Chondrocyte (in vitro differentiated cells): ENCODE data around the gene PAX5. TPM values are rescaled to one million over a fixed set of nuclear protein-coding genes. Genes with fewer than 3 reads are reported as not detected.

Experiments used
- DNase-seq: peaks from one replicate; pipeline ENCODE4 v3.0.0; 2021; ENCODE audit warnings: mixed read lengths, low spot score
- H3K27ac Mint-ChIP-seq: one replicate; pipeline ENCODE4 v1.8.0; 2021; ENCODE audit warnings: mild to moderate bottlenecking, moderate library complexity, mixed read lengths; ENCODE audit not compliant: unreplicated experiment
- H3K27me3 Mint-ChIP-seq: 2 replicates; pipeline ENCODE4 v1.8.0; 2021; ENCODE audit warnings: low read depth, mixed read lengths
- H3K36me3 Mint-ChIP-seq: 2 replicates; pipeline ENCODE4 v1.8.0; 2021; ENCODE audit warnings: low read depth, mixed read lengths
- H3K4me1 Mint-ChIP-seq: 2 replicates; pipeline ENCODE4 v1.8.0; 2021; ENCODE audit warnings: low read depth, mild to moderate bottlenecking, mixed read lengths
- H3K4me3 Mint-ChIP-seq: one replicate; pipeline ENCODE4 v1.8.0; 2021; ENCODE audit warnings: mild to moderate bottlenecking, moderate library complexity, mixed read lengths; ENCODE audit not compliant: unreplicated experiment
- H3K9me3 Mint-ChIP-seq: 2 replicates; pipeline ENCODE4 v1.8.0; 2021; ENCODE audit warnings: low read depth, mixed read lengths
- total RNA-seq: library from RNA; stranded (reverse); gene quantifications from 3 replicates; pipeline ENCODE4 v1.2.1, GENCODE V29; 2021
- TF ChIP-seq, protein P1 (sequence below): fragments of 200-600 bp; sonication (generic); IDR thresholded peaks from 2 replicates; pipeline ENCODE4 v1.5.0; 2021; ENCODE audit warnings: antibody characterized with exemption, mild to moderate bottlenecking, moderate library complexity

The PAX5 gene
- total RNA-seq, 1 donor from 2014 or later, result not detected

DNA sequence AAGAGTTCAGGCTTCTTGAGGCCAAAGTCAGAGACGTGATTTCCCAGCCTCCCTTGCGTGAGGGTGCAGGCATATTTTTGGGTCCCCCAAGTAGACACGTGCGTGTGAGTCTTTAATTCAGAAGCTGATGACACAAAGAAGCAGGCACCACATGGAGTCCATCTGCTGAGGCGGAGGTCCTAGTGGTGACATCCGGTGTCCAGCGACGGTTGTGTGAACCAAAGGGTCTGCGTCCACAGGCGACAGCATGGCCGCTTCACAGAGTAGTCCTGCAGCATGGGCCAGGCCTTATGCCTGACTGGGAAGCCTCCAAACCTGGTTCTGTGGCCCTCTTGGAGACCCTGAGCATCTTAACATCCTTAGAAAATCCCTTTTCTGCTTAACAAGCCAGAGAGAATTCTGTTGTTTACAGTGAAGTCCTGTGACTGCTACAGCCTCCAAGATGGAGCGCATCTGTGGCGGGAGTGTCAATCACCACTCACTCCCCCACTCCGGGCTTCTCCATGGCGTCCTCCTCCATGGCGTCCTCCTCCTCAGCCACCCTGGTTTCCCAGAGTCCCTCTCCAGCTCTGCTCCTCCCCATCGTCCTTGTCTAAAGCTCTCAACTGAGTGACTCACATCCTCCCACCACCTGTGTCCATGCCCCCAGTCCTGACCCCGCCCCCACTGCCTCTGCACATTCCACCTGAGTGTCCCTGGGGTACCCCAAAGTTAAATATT, 133.8 kb downstream of the PAX5 start:
- Mint-ChIP-seq H3K9me3 (no peaks in the 10 kb centered on the region), H3K4me1 (no peaks in the 10 kb centered on the region), H3K4me3 (no peak overlapping the region), H3K27me3 (peaks cover 79% of the 10 kb centered on the region), H3K27ac (no peak overlapping the region), H3K36me3 (no peaks in the 10 kb centered on the region)
- TF ChIP-seq, protein P1, sequence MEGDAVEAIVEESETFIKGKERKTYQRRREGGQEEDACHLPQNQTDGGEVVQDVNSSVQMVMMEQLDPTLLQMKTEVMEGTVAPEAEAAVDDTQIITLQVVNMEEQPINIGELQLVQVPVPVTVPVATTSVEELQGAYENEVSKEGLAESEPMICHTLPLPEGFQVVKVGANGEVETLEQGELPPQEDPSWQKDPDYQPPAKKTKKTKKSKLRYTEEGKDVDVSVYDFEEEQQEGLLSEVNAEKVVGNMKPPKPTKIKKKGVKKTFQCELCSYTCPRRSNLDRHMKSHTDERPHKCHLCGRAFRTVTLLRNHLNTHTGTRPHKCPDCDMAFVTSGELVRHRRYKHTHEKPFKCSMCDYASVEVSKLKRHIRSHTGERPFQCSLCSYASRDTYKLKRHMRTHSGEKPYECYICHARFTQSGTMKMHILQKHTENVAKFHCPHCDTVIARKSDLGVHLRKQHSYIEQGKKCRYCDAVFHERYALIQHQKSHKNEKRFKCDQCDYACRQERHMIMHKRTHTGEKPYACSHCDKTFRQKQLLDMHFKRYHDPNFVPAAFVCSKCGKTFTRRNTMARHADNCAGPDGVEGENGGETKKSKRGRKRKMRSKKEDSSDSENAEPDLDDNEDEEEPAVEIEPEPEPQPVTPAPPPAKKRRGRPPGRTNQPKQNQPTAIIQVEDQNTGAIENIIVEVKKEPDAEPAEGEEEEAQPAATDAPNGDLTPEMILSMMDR, result no peak
- no peak for DNase-seq

DNA sequence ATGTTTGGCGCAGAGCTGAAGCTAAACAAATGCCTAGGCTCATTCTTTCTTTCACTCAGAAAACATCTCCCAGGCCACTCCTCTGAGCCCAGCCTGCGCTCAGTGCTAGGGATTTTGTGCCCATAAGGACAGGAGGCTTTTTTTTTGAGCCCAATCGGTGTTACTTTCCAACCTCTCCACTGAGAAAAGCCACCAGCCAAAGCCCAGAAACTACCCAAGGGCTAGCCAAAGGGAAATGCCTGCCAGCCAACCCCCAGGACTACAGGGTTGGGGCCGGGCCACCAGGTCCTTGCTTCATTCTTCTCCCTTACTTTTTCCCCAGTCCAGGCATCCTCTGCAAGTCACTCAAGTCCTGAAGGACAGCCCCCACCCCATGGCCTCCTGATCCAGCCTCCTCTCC, 134.7 kb downstream of the PAX5 start:
- Mint-ChIP-seq H3K9me3 (no peaks in the 10 kb centered on the region), H3K4me1 (no peaks in the 10 kb centered on the region), H3K27ac (no peak overlapping the region), H3K4me3 (no peak overlapping the region), H3K36me3 (no peaks in the 10 kb centered on the region), H3K27me3 (peaks cover 77% of the 10 kb centered on the region)
- DNase-seq, result no peak
- TF ChIP-seq, protein P1, result no peak

GRCh38 chr9:36898431-36899020, 135.5 kb downstream of the PAX5 start:
- DNase-seq, result no peak
- H3K27me3 Mint-ChIP-seq, result peaks cover 77% of the 10 kb centered on the region
- H3K36me3 Mint-ChIP-seq, result no peaks in the 10 kb centered on the region
- no peak overlapping the region for H3K27ac Mint-ChIP-seq
- H3K4me3 Mint-ChIP-seq, result no peak overlapping the region
- TF ChIP-seq, protein P1, result no peak
- no peaks in the 10 kb centered on the region for H3K9me3 Mint-ChIP-seq
- H3K4me1 Mint-ChIP-seq, result no peaks in the 10 kb centered on the region

GRCh38 chr9:36897478-36897877, 136.6 kb downstream of the PAX5 start:
- TF ChIP-seq, protein P1, result no peak
- Mint-ChIP-seq H3K27ac (no peak overlapping the region), H3K9me3 (no peaks in the 10 kb centered on the region), H3K27me3 (peaks cover 81% of the 10 kb centered on the region), H3K4me1 (no peaks in the 10 kb centered on the region), H3K36me3 (no peaks in the 10 kb centered on the region), H3K4me3 (no peak overlapping the region)
- no peak for DNase-seq

DNA sequence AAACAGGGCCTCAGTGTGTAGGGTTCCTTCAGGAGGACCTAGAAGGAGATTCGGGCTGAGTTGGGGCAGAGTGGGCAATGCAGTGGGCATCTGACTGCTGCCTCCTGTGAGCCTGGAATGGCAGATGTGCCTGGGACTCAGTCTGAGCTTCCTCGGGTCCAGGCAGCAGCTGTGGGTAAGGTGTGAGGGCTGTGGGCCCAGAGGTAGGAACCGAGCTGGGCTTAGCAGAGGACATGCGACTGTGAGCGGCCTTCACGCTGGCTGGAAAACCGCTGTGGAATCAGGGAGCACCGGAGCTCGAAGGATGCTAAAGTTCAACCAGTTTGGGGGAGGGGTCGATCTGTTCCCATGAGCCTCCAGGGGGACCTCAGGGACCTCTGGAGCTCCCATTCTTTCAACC, 137.0 kb downstream of the PAX5 start:
- H3K27me3 Mint-ChIP-seq, result peaks cover 81% of the 10 kb centered on the region
- DNase-seq, result no peak
- H3K4me3 Mint-ChIP-seq, result no peak overlapping the region
- TF ChIP-seq, protein P1, result no peak
- H3K27ac Mint-ChIP-seq, result no peak overlapping the region
- H3K9me3 Mint-ChIP-seq, result no peaks in the 10 kb centered on the region
- no peaks in the 10 kb centered on the region for H3K4me1 Mint-ChIP-seq
- H3K36me3 Mint-ChIP-seq, result no peaks in the 10 kb centered on the region
